T-cell (primary cell): ENCODE data around the gene KCNMA1. TPM values are rescaled to one million over a fixed set of nuclear protein-coding genes. Genes with fewer than 3 reads are reported as not detected.

Experiments used
- ATAC-seq, 4 experiments: fragments of 200-7000 bp in 3 of 4; fragments of 150-1000 bp in 1 of 4; cut with Tn5 transposase; replicated peaks in 1 of 4; 1 replicate in 3 of 4; 2 replicates in 1 of 4; pipeline ENCODE4 v1.10.0; 2021; ENCODE audit warnings: moderate library complexity in 3 of 4, mild to moderate bottlenecking in 2 of 4, moderate number of reproducible peaks in 1 of 4
- CTCF ChIA-PET, 2 donors: fragments of 300-600 bp; sonication (Branson Sonifier 250); formaldehyde crosslinking; loops; one replicate each; lab custom pipeline; 2022; ENCODE audit warnings: antibody characterized with exemption in 2 of 2; lab: Charles Lee
- POLR2A ChIA-PET, 2 donors: fragments of 300-600 bp; sonication (Branson Sonifier 250); formaldehyde crosslinking; loops; one replicate each; lab custom pipeline; 2022; ENCODE audit warnings: antibody characterized with exemption in 2 of 2; lab: Charles Lee
- DNase-seq, 35 experiments: peaks; one replicate each; pipeline versions ENCODE4 v3.0.0 to v3.0.0-alpha.2; 2013 to 2023
- H3K27ac ChIP-seq: one replicate; pipeline ENCODE4 v1.5.1; 2013; ENCODE audit warnings: low read length
- H3K27me3 ChIP-seq, 2 experiments: replicated peaks in 1 of 2; 1 replicate in 1 of 2; 2 replicates in 1 of 2; pipeline versions ENCODE4 v1.6.1 to v1.7.0; 2013; ENCODE audit warnings: low read length in 1 of 2, mixed read lengths in 1 of 2; ENCODE audit not compliant: control insufficient read depth in 2 of 2, insufficient read depth in 2 of 2; ENCODE audit errors: extremely low read depth in 1 of 2
- H3K36me3 ChIP-seq, 2 donors: 1 replicate in 1 of 2; 2 replicates in 1 of 2; pipeline versions ENCODE4 v1.6.1 to v1.7.0; 2013; ENCODE audit warnings: low read length in 1 of 2; ENCODE audit not compliant: control insufficient read depth in 2 of 2, insufficient read depth in 1 of 2; ENCODE audit errors: extremely low read depth in 1 of 2
- H3K4me1 ChIP-seq, 2 experiments: 1 replicate in 1 of 2; 2 replicates in 1 of 2; pipeline versions ENCODE4 v1.6.1 to v1.7.0; 2013; ENCODE audit warnings: low read length in 2 of 2, mixed read lengths in 1 of 2; ENCODE audit not compliant: insufficient read depth in 2 of 2, control insufficient read depth in 1 of 2; ENCODE audit errors: extremely low read depth in 1 of 2
- H3K4me3 ChIP-seq, 2 donors: 1 replicate in 1 of 2; 2 replicates in 1 of 2; pipeline versions ENCODE4 v1.5.1 to v1.7.0; 2013; ENCODE audit warnings: mild to moderate bottlenecking in 2 of 2, low read length in 1 of 2, moderate library complexity in 1 of 2; ENCODE audit not compliant: control insufficient read depth in 1 of 2; ENCODE audit errors: extremely low read depth in 1 of 2
- H3K9me3 ChIP-seq: 2 replicates; pipeline ENCODE4 v1.7.0; 2013
- H3K27ac Mint-ChIP-seq, 2 donors: one replicate each; pipeline ENCODE4 v1.8.0; 2020 to 2021; ENCODE audit warnings: mild to moderate bottlenecking in 2 of 2, mixed read lengths in 2 of 2
- H3K27me3 Mint-ChIP-seq, 2 donors: one replicate each; pipeline ENCODE4 v1.8.0; 2021 to 2022; ENCODE audit warnings: mixed read lengths in 2 of 2
- H3K36me3 Mint-ChIP-seq: one replicate; pipeline ENCODE4 v1.8.0; 2021; ENCODE audit warnings: mixed read lengths
- H3K4me1 Mint-ChIP-seq, 3 donors: one replicate each; pipeline ENCODE4 v1.8.0; 2020 to 2022; ENCODE audit warnings: mixed read lengths in 3 of 3, mild to moderate bottlenecking in 1 of 3
- H3K4me3 Mint-ChIP-seq, 3 donors: one replicate each; pipeline ENCODE4 v1.8.0; 2020 to 2022; ENCODE audit warnings: mild to moderate bottlenecking in 3 of 3, mixed read lengths in 3 of 3, moderate library complexity in 3 of 3
- H3K9me3 Mint-ChIP-seq, 3 donors: one replicate each; pipeline ENCODE4 v1.8.0; 2020 to 2022; ENCODE audit warnings: mixed read lengths in 3 of 3
- WGBS: methylation state at CpG from one replicate; pipeline ENCODE4 v1.1.5; 2013; ENCODE audit warnings: missing lambda C conversion rate; ENCODE audit not compliant: insufficient coverage; 5-methylcytosine and 5-hydroxymethylcytosine counted together
- total RNA-seq, 35 experiments: library from RNA in 6 of 35; stranded (reverse) in 6 of 35; fragments of 120-200 nt in 1 of 35; gene quantifications; one replicate each; pipeline versions ENCODE4 v1.2.1 to v1.2.4 and lab custom pipeline; 2013 to 2026

Gene KCNMA1
- total RNA-seq, 5 donors from 2014 or later (not counting 1 experiment from before 2014, with no cell fraction given): 0.14 to 1.6 (median 0.60) TPM

GRCh38 chr10:77600640-77601039 is 37.0 kb downstream of the KCNMA1 start:
- no peak for ATAC-seq
- Mint-ChIP-seq H3K27me3 (peaks cover 6 to 7% of the 10 kb centered on the region in 2 donors), H3K4me3 (no peak overlapping the region), H3K36me3 (no peaks in the 10 kb centered on the region), H3K27ac (peak overlapping the region in 1 of 2 donors; percentile 13), H3K4me1 (peaks cover 10 to 14% (median 12%) of the 10 kb centered on the region in 3 donors), H3K9me3 (no peaks in the 10 kb centered on the region)
- ChIA-PET POLR2A (no interaction called here), CTCF (no interaction called here)
- Histone ChIP-seq H3K36me3 (no peaks in the 10 kb centered on the region), H3K9me3 (no peaks in the 10 kb centered on the region), H3K27ac (no peak overlapping the region), H3K27me3 (peaks cover 0 to 9% of the 10 kb centered on the region in 2 experiments), H3K4me3 (no peak overlapping the region), H3K4me1 (peaks cover 2 to 10% of the 10 kb centered on the region in 2 experiments)
- DNase-seq: no peak
- WGBS: 75% methylated on average over 3 of the region's 6 CpGs

GRCh38 chr10:77599651-77600050 is 38.0 kb downstream of the KCNMA1 start:
- Histone ChIP-seq H3K9me3 (no peaks in the 10 kb centered on the region), H3K4me3 (no peak overlapping the region), H3K27ac (no peak overlapping the region), H3K36me3 (no peaks in the 10 kb centered on the region), H3K4me1 (peaks cover 2 to 10% of the 10 kb centered on the region in 2 experiments), H3K27me3 (peaks cover 0 to 11% of the 10 kb centered on the region in 2 experiments)
- DNase-seq (no peak), ATAC-seq (no peak)
- Mint-ChIP-seq H3K36me3 (no peaks in the 10 kb centered on the region), H3K4me3 (no peak overlapping the region), H3K9me3 (no peaks in the 10 kb centered on the region), H3K27ac (no peak overlapping the region), H3K4me1 (peaks cover 10 to 14% (median 12%) of the 10 kb centered on the region in 3 donors), H3K27me3 (peaks cover 6 to 7% of the 10 kb centered on the region in 2 donors)
- ChIA-PET CTCF (no interaction called here), POLR2A (no interaction called here)
- 91% methylated on average over 4 of the region's 4 CpGs for WGBS

- peaks cover 2 to 10% of the 10 kb centered on the region in 2 experiments for H3K4me1 ChIP-seq
- no peaks in the 10 kb centered on the region for H3K9me3 ChIP-seq
- 87% methylated on average over 3 of the region's 7 CpGs for WGBS
- no peak overlapping the region for H3K4me3 ChIP-seq
- peaks cover 7 to 12% (median 10%) of the 10 kb centered on the region in 3 donors for H3K4me1 Mint-ChIP-seq
- no peak overlapping the region for H3K27ac ChIP-seq
- H3K27me3 Mint-ChIP-seq: peaks cover 5 to 6% of the 10 kb centered on the region in 2 donors
- POLR2A ChIA-PET: no interaction called here
- no peaks in the 10 kb centered on the region for H3K36me3 Mint-ChIP-seq
- DNase-seq: no peak
- ATAC-seq: no peak
- no peaks in the 10 kb centered on the region for H3K36me3 ChIP-seq
- CTCF ChIA-PET: no interaction called here
- H3K9me3 Mint-ChIP-seq: no peaks in the 10 kb centered on the region
- H3K27ac Mint-ChIP-seq: no peak overlapping the region
- H3K4me3 Mint-ChIP-seq: no peak overlapping the region
- peaks cover 0 to 12% of the 10 kb centered on the region in 2 experiments for H3K27me3 ChIP-seq
Measured at GRCh38 chr10:77598606-77599005, 39.0 kb downstream of the KCNMA1 start.

GRCh38 chr10:77597560-77597959 is 40.0 kb downstream of the KCNMA1 start:
- Mint-ChIP-seq H3K27me3 (peaks cover 5 to 11% of the 10 kb centered on the region in 2 donors), H3K4me3 (no peak overlapping the region), H3K4me1 (peaks cover 0 to 2% (median 0%) of the 10 kb centered on the region in 3 donors), H3K27ac (no peak overlapping the region), H3K36me3 (no peaks in the 10 kb centered on the region), H3K9me3 (no peaks in the 10 kb centered on the region)
- ATAC-seq (no peak), DNase-seq (no peak)
- no peak overlapping the region for H3K27ac ChIP-seq
- H3K9me3 ChIP-seq: no peaks in the 10 kb centered on the region
- ChIA-PET CTCF (no interaction called here), POLR2A (no interaction called here)
- no peaks in the 10 kb centered on the region for H3K4me1 ChIP-seq
- no peak overlapping the region for H3K4me3 ChIP-seq
- no peaks in the 10 kb centered on the region for H3K36me3 ChIP-seq
- peaks cover 0 to 16% of the 10 kb centered on the region in 2 experiments for H3K27me3 ChIP-seq

- no peak overlapping the region for H3K27ac ChIP-seq
- H3K36me3 Mint-ChIP-seq: no peaks in the 10 kb centered on the region
- H3K27ac Mint-ChIP-seq: no peak overlapping the region
- no peak overlapping the region for H3K4me3 Mint-ChIP-seq
- H3K27me3 Mint-ChIP-seq: peaks cover 0 to 9% of the 10 kb centered on the region in 2 donors
- no peaks in the 10 kb centered on the region for H3K9me3 Mint-ChIP-seq
- no peaks in the 10 kb centered on the region for H3K9me3 ChIP-seq
- ChIA-PET CTCF (no interaction called here), POLR2A (no interaction called here)
- no peaks in the 10 kb centered on the region for H3K36me3 ChIP-seq
- ATAC-seq (no peak), DNase-seq (no peak)
- no peaks in the 10 kb centered on the region for H3K4me1 Mint-ChIP-seq
- WGBS: 60% methylated on average over 1 of the region's 4 CpGs
- H3K27me3 ChIP-seq: peaks cover 0 to 14% of the 10 kb centered on the region in 2 experiments
- no peak overlapping the region for H3K4me3 ChIP-seq
- H3K4me1 ChIP-seq: no peaks in the 10 kb centered on the region
Measured at GRCh38 chr10:77594471-77594783, 43.2 kb downstream of the KCNMA1 start.

- no peaks in the 10 kb centered on the region for H3K4me1 Mint-ChIP-seq
- no peaks in the 10 kb centered on the region for H3K9me3 Mint-ChIP-seq
- H3K36me3 Mint-ChIP-seq: no peaks in the 10 kb centered on the region
- no peak overlapping the region for H3K4me3 Mint-ChIP-seq
- H3K36me3 ChIP-seq: no peaks in the 10 kb centered on the region
- peaks cover 0 to 9% of the 10 kb centered on the region in 2 donors for H3K27me3 Mint-ChIP-seq
- H3K27ac Mint-ChIP-seq: no peak overlapping the region
- no peaks in the 10 kb centered on the region for H3K9me3 ChIP-seq
- H3K27me3 ChIP-seq: peaks cover 0 to 14% of the 10 kb centered on the region in 2 experiments
- ChIA-PET POLR2A (no interaction called here), CTCF (no interaction called here)
- H3K4me3 ChIP-seq: no peak overlapping the region
- H3K4me1 ChIP-seq: no peaks in the 10 kb centered on the region
- ATAC-seq: no peak
- no peak overlapping the region for H3K27ac ChIP-seq
- 63% methylated on average over 4 of the region's 7 CpGs for WGBS
- no peak for DNase-seq
Measured at GRCh38 chr10:77593771-77594470, 43.7 kb downstream of the KCNMA1 start.
